ENCODE measurements around the gene CDC42SE2.
"Not testable (repeated sequence)": the region's sequence is repeated elsewhere in the genome, so short reads cannot be mapped to it uniquely, and the experiment has no call there.

CDC42SE2 gene

GRCh38 chr5:131250751-131251475 lies 12.9 kb upstream of the CDC42SE2 start:
- no peak for DNase-seq (ENCODE audit: low spot score)

- DNase-seq (ENCODE audit: low spot score) = peak; percentile 85
Measured at GRCh38 chr5:131252824-131253171, 11.1 kb upstream of the CDC42SE2 start.

DNA sequence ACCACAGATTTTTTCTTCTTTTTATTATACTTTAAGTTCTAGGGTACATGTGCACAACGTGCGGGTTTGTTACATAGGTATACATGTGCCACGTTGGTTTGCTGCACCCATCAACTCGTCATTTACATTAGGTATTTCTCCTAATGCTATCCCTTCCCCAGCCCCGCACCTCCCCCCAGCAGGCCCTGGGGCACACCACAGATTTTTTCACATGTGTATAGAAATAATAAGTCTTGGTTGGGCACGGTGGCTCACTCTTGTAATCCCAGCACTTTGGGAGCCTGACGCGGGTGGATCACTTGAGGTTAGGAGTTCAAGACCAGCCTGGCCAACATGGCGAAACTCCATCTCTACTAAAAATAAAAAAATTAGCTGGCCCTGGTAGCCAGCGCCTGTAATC lies 9.8 kb upstream of the CDC42SE2 start:
- DNase-seq (ENCODE audit: low spot score) = not testable (repeated sequence)

DNA sequence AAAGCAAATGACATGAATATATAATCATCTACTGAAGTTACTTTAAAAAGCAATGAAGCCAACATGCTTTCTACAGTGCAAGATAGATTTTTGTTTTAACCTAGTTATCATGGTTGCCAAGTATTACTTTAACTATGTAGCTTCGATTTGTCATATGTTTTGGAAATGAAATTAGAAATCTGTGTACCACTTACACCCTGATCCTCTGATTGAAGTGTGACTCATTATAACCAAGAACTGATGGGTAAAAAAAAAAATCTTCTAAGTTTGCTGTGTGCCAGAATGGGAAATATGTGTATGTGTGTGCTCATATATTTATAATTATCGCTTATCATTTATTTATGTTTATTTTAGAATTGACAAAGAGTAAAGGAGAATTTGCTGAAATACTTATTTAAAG lies 9.1 kb upstream of the CDC42SE2 start:
- DNase-seq (ENCODE audit: low spot score) = no peak

GRCh38 chr5:131256507-131256823 lies 7.4 kb upstream of the CDC42SE2 start:
- DNase-seq (ENCODE audit: low spot score) = no peak

GRCh38 chr5:131258733-131259132 lies 5.1 kb upstream of the CDC42SE2 start:
- no peak for DNase-seq (ENCODE audit: low spot score)

DNA sequence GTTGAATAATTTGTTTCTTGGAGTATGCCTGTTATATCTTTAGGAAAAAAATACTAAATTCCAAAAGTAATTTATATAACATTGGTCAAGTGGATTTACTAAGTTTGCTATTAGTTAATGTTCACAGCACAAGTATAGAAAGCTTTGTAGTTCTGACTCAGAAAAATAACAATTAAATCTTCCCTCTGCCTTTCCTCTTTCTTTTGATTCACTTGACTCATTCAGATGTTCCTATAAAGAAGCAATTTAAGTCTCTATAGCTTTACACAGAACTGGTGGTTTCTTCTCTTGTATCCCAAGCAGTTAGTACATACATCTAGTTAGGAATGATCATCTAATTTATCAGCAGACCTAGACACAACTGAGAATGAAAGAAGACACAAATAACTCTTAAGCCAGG lies 4.5 kb upstream of the CDC42SE2 start:
- no peak for DNase-seq (ENCODE audit: low spot score)

DNA sequence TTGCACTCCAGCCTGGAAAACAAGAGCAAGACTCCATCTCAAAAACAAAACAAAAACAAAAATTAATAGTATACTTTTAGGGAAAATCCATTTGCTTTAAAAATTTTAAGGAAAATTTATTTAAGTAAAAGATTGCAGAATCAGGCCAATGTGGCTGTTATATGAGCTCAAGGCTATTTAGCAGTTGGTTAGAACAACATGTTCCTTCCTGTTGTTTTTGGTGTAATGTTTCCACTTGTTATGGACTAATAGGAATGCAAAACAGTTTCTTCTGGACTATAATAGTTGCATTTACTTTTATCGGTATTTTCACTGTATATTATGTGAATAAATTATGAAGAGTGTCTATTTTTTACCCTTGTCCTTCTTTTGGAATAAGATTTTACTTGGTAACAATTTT lies 3.0 kb upstream of the CDC42SE2 start:
- DNase-seq (ENCODE audit: low spot score) = no peak

- no peak for DNase-seq (ENCODE audit: low spot score)
Measured at GRCh38 chr5:131261483-131261882, 2.4 kb upstream of the CDC42SE2 start.

- peak; percentile 45 for DNase-seq (ENCODE audit: low spot score)
Measured at GRCh38 chr5:131262953-131263541, 806 bp upstream of the CDC42SE2 start.

DNA sequence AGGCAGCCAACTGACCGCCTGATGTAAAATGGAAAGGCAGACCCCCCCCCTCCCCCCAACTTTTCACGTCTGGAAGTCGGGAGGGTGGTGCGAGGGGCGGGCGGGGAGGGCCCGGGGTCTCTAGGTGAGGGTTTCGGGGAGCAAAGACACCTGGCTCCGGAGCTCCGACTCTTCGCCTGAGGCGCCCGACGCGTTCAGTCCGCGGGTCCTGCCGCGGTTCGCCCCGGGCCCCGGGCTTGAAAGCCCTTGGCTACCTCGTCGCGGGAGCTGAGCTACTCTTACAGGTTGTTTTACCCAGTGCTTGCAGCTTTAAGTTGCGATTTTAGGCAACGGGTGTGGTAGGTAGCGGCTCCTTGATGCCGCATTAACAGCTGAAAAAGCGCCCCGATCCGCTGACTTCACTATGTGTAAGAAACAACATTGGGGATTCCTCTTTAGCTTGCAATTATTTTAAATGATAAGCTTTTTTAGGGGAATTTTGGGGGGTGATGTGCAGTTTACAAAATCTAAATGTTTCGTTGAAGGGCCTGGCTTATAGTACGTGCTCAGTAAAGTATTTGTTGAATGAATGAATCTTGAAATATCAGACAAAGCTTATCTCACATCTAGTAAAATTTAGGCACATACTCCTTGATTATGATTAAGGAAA lies 722 bp downstream of the CDC42SE2 start:
- peak; percentile 43 for DNase-seq (ENCODE audit: low spot score)

DNA sequence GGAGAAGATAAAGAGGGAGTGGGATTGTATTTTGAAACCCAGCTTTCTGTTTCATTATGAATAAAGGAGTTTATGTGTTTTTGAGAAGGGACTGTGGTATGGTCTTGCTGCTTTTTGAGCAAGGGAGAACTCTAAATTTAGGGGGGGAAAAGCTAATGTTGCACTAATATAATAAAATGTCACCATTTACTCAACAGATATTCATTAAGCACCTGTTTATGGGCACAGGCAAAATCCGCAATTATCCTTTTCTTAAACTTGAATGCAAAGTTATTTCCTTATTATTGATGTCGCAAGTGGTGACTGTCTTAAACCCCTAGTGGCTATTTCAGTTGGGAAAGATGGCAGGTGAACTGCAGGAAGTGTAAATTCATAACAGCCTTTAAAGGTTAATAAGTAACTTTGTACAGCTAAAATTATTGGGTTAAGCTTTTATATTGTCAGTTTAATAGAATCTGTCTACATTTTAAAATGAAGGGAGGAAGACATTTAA lies 1.5 kb downstream of the CDC42SE2 start:
- DNase-seq (ENCODE audit: low spot score) = peak; percentile 69

- no peak for DNase-seq (ENCODE audit: low spot score)
Measured at GRCh38 chr5:131266370-131267060, 2.7 kb downstream of the CDC42SE2 start.

GRCh38 chr5:131268758-131269370 lies 5.0 kb downstream of the CDC42SE2 start:
- no peak for DNase-seq (ENCODE audit: low spot score)

DNA sequence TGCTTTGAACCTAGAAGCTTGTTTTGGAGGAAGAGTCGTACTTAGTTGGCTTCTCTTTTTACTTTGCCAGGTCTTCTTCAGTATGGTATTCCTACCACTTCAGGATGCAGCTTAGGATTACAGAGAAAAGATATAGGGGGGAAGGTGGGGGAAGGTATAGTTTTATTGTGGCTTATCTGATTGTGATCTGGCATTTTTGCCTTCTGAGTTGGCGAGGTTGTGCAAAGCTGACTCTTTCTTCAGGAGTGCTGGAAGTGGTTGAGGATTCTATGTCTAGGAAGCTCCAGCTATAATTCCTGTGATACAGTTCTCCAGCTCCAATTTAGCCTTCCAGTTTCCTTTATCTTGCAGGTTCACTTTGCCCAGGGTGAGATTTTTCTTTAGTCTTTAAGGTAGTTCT lies 7.0 kb downstream of the CDC42SE2 start:
- DNase-seq (ENCODE audit: low spot score) = no peak

GRCh38 chr5:131271888-131272287 lies 8.0 kb downstream of the CDC42SE2 start:
- DNase-seq (ENCODE audit: low spot score) = not testable (repeated sequence)

- DNase-seq (ENCODE audit: low spot score) = no peak
Measured at GRCh38 chr5:131272307-131272706, 8.5 kb downstream of the CDC42SE2 start.

DNA sequence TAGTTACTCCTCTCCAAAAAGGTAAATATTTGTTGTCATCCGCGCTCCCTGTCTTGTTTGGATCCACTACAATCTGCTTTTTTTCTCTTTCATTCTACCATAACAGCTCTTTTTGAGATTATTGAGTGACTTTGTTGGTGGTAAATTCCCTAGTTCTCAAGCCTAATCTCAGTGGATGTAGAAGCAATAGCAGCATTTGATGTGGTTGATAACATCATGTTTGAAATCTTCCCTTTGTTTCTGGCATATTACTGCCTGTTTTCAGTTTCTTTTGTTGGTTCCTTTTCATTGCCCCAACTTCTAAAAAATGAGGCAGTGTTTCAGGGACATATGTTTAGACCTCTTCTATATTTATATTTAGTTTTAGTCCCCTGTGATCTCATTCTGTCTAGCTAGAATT lies 8.9 kb downstream of the CDC42SE2 start:
- DNase-seq (ENCODE audit: low spot score) = no peak

DNA sequence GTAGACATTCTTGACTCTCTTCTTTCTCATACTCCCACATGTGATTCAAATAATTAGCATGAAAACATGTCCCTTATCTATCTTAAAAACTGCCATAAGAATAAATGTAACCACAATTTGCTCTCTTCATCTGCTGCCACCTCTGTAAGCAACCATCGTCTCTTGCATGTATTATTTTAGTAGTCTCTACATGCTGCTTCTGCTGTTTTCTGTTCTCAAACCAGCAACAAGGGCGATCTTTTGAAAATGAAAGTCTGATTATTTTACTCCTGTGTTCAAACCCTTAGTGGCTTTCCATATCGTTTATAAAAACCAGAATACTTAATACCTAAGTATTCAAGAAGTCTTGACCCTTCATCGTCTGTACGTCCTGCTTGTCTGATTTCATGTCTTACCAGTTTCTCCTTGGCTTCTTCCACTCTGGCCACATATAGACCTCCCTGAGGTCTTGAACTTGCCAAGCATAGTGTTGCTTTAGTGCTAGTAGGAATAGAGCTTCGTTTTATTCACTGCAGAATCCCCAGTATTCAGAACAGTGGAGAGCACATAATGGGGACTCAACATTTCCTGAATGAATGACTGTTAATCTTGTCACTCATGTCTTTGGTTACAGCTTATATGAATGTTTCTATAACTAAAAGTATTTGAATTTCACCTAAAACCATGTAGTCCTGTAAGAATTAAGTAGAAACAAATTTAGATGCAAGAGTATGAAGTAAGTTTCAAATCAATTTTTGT lies 10.6 kb downstream of the CDC42SE2 start:
- DNase-seq (ENCODE audit: low spot score) = no peak

- DNase-seq (ENCODE audit: low spot score) = no peak
Measured at GRCh38 chr5:131276072-131276471, 12.2 kb downstream of the CDC42SE2 start.

GRCh38 chr5:131277447-131277846 lies 13.6 kb downstream of the CDC42SE2 start:
- DNase-seq (ENCODE audit: low spot score) = no peak

Data from pons (tissue), 1 donor.